ENCODE data around the gene FXYD2. TPM values are rescaled to one million over a fixed set of nuclear protein-coding genes. Genes with fewer than 3 reads are reported as not detected.

The FXYD2 gene
- total RNA-seq, 1 experiment from 2014 or later, result 0.39 TPM

- Histone ChIP-seq H3K4me1 (ENCODE audit: control insufficient read depth, insufficient read depth, low read length) (no peaks in the 10 kb centered on the region), H3K36me3 (ENCODE audit: control insufficient read depth, insufficient read depth, low read length) (no peaks in the 10 kb centered on the region), H3K4me3 (ENCODE audit: low read depth in 2 of 2, low read length in 2 of 2) (no peak overlapping the region), H3K27me3 (ENCODE audit: control insufficient read depth, insufficient read depth, low read length) (peaks cover 13% of the 10 kb centered on the region), H3K9me3 (ENCODE audit: control insufficient read depth, insufficient read depth, low read depth, low read length) (no peaks in the 10 kb centered on the region), H3K27ac (ENCODE audit: low read length) (no peak overlapping the region)
- no peak for DNase-seq (ENCODE audit: low read depth, low spot score)
- no TSS peak for BruUV-seq (replicated peaks)
- no peak for ATAC-seq
- no peak for TF ChIP-seq TCF7L2 (IDR thresholded peaks at IDR 0.05; ENCODE audit: low read depth, low read length)
- intact Hi-C loops (cut with micrococcal nuclease; ENCODE audit: unreplicated experiment) (no loop called here), in situ Hi-C loops (cut with HindIII; ENCODE audit: low pct_unique_long_range_greater_than_20kb, low sequenced_read_pairs) (no loop called here)
- POLR2A ChIA-PET, result no interaction called here
- CTCF ChIA-PET, result no interaction called here
Measured at GRCh38 chr11:117857734-117858414, 33.3 kb upstream of the FXYD2 start.

- ATAC-seq (no peak), DNase-seq (ENCODE audit: low read depth, low spot score) (no peak)
- intact Hi-C loops (cut with micrococcal nuclease; ENCODE audit: unreplicated experiment) (no loop called here), in situ Hi-C loops (cut with HindIII; ENCODE audit: low pct_unique_long_range_greater_than_20kb, low sequenced_read_pairs) (no loop called here)
- Histone ChIP-seq H3K27me3 (ENCODE audit: control insufficient read depth, insufficient read depth, low read length) (peaks cover 18% of the 10 kb centered on the region), H3K36me3 (ENCODE audit: control insufficient read depth, insufficient read depth, low read length) (no peaks in the 10 kb centered on the region), H3K27ac (ENCODE audit: low read length) (no peak overlapping the region), H3K4me1 (ENCODE audit: control insufficient read depth, insufficient read depth, low read length) (no peaks in the 10 kb centered on the region), H3K9me3 (ENCODE audit: control insufficient read depth, insufficient read depth, low read depth, low read length) (no peaks in the 10 kb centered on the region), H3K4me3 (ENCODE audit: low read depth in 2 of 2, low read length in 2 of 2) (no peak overlapping the region)
- POLR2A ChIA-PET, result no interaction called here
- BruUV-seq (replicated peaks), result no TSS peak
- no peak for TF ChIP-seq SIN3A (IDR thresholded peaks at IDR 0.05; ENCODE audit: borderline replicate concordance, insufficient read depth, low read depth, low read length)
- no peak for TF ChIP-seq TCF7L2 (IDR thresholded peaks at IDR 0.05; ENCODE audit: low read depth, low read length)
- TF ChIP-seq REST (IDR thresholded peaks at IDR 0.05; ENCODE audit: insufficient read depth in 1 of 2, low read depth in 2 of 2, low read length in 1 of 2), result no peak
- no peak for TF ChIP-seq POLR2AphosphoS5 (IDR thresholded peaks at IDR 0.05; ENCODE audit: low read depth, low read length)
- TF ChIP-seq CTCF (IDR thresholded peaks at IDR 0.05), result no peak
- CTCF ChIA-PET, result no interaction called here
Measured at GRCh38 chr11:117855912-117856651, 31.5 kb upstream of the FXYD2 start.
